Activated CD8-positive, alpha-beta T cell treated with anti-CD3 and anti-CD28 coated beads for 36 hours (primary cell): ENCODE results near the gene TOM1L1. TPM values are rescaled to one million over a fixed set of nuclear protein-coding genes. Genes with fewer than 3 reads are reported as not detected.

Source experiments
- ATAC-seq: fragments of 200-7000 bp; cut with Tn5 transposase; one replicate; pipeline ENCODE4 v1.10.0; 2021; ENCODE audit warnings: mild to moderate bottlenecking, moderate library complexity
- CTCF ChIA-PET: fragments of 350-600 bp; sonication (Branson Sonifier 250); formaldehyde crosslinking; loops from one replicate; lab custom pipeline; 2021; ENCODE audit warnings: antibody characterized with exemption; lab: Charles Lee
- POLR2A ChIA-PET: fragments of 350-600 bp; sonication (Branson Sonifier 250); formaldehyde crosslinking; loops from one replicate; lab custom pipeline; 2021; ENCODE audit warnings: antibody characterized with exemption; lab: Charles Lee
- DNase-seq: peaks from one replicate; pipeline ENCODE4 v3.0.0-alpha.2; 2020
- H3K27ac Mint-ChIP-seq: one replicate; pipeline ENCODE4 v1.8.0; 2021; ENCODE audit warnings: mild to moderate bottlenecking, mixed read lengths
- H3K27me3 Mint-ChIP-seq: one replicate; pipeline ENCODE4 v1.8.0; 2021; ENCODE audit warnings: mixed read lengths
- H3K36me3 Mint-ChIP-seq: one replicate; pipeline ENCODE4 v1.8.0; 2021; ENCODE audit warnings: low read depth, mixed read lengths
- H3K4me1 Mint-ChIP-seq: one replicate; pipeline ENCODE4 v1.8.0; 2021; ENCODE audit warnings: low read depth, mixed read lengths
- H3K4me3 Mint-ChIP-seq: one replicate; pipeline ENCODE4 v1.8.0; 2021; ENCODE audit warnings: mild to moderate bottlenecking, moderate library complexity, mixed read lengths
- H3K9me3 Mint-ChIP-seq: one replicate; pipeline ENCODE4 v1.8.0; 2021; ENCODE audit warnings: mixed read lengths
- CTCF ChIP-seq: fragments of 200-600 bp; IDR thresholded peaks from one replicate; pipeline ENCODE4 v1.8.0; 2022; ENCODE audit warnings: antibody characterized with exemption, mild to moderate bottlenecking
- intact Hi-C: fragments of 100-400 bp; cut with micrococcal nuclease; formaldehyde crosslinking; loops from one replicate; pipeline ENCODE4 v1.10.0; 2022
- total RNA-seq, 2 experiments: library from RNA; stranded (reverse); gene quantifications; one replicate each; pipeline ENCODE4 v1.2.3, GENCODE V29; 2021

The TOM1L1 gene
- total RNA-seq, 2 experiments from 2014 or later: not detected

DNA sequence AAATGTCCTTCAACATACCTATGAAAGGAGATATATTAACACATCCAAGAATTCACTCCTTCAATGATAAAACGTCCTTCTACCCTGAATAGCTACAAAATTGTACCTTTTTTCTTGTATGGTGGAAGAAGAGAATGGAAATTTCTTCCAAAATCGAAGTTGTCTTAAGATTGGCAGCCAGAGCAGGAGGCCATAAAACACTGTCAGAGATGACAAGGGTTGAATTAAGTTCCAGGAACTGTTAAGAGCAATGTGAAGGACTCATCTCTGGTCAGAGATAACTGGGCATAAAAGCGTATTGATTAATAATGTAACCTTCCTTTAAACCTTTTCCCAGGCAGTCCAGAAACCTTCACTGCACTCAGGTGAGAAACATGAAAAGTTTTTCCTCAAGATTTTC lies 12.9 kb upstream of the TOM1L1 start:
- POLR2A ChIA-PET: no interaction called here
- Mint-ChIP-seq H3K36me3 (no peaks in the 10 kb centered on the region), H3K27ac (no peak overlapping the region), H3K4me1 (no peaks in the 10 kb centered on the region), H3K9me3 (no peaks in the 10 kb centered on the region), H3K4me3 (no peak overlapping the region), H3K27me3 (peaks cover 3% of the 10 kb centered on the region)
- DNase-seq (no peak), ATAC-seq (no peak)
- TF ChIP-seq CTCF: no peak
- intact Hi-C loops: no loop called here
- CTCF ChIA-PET: no interaction called here

GRCh38 chr17:54888254-54888653 lies 12.4 kb upstream of the TOM1L1 start:
- POLR2A ChIA-PET: no interaction called here
- intact Hi-C loops: no loop called here
- H3K9me3 Mint-ChIP-seq: no peaks in the 10 kb centered on the region

GRCh38 chr17:54888981-54889380 lies 11.7 kb upstream of the TOM1L1 start:
- Mint-ChIP-seq H3K27ac (no peak overlapping the region), H3K4me3 (no peak overlapping the region), H3K27me3 (peaks cover 6% of the 10 kb centered on the region), H3K9me3 (no peaks in the 10 kb centered on the region), H3K36me3 (no peaks in the 10 kb centered on the region), H3K4me1 (no peaks in the 10 kb centered on the region)
- ChIA-PET CTCF (no interaction called here), POLR2A (no interaction called here)
- ATAC-seq (no peak), DNase-seq (no peak)
- intact Hi-C loops: no loop called here
- no peak for TF ChIP-seq CTCF

More at GRCh38 chr17:54888254-54888653, 12.4 kb upstream of the TOM1L1 start:
- Mint-ChIP-seq H3K4me1 (no peaks in the 10 kb centered on the region), H3K4me3 (no peak overlapping the region), H3K27ac (no peak overlapping the region), H3K27me3 (peaks cover 3% of the 10 kb centered on the region), H3K36me3 (no peaks in the 10 kb centered on the region)
- DNase-seq (no peak), ATAC-seq (no peak)
- TF ChIP-seq CTCF: no peak
- CTCF ChIA-PET: no interaction called here

- CTCF ChIA-PET: no interaction called here
- DNase-seq: no peak
- intact Hi-C loops: no loop called here
Measured at GRCh38 chr17:54891176-54891821, 9.4 kb upstream of the TOM1L1 start.

DNA sequence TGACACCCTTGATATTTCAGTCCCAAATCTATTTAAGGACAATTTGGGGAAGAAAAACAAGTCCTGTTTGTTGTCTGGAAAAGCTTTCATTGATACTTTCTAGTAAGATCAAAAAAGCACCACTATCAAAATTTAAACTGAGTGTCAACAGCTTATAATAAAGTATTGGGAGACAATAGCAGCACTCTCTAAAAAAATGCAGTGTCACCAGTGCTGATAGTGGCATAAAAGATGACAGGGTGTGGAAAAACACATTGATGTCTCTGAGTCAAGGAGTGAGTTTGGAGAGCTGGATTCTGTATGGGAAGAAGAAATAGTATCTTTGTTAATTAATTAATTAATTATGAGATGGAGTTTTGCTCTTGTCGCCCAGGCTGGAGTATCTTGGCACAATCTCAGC lies 8.3 kb upstream of the TOM1L1 start:
- DNase-seq (no peak), ATAC-seq (no peak)
- Mint-ChIP-seq H3K36me3 (no peaks in the 10 kb centered on the region), H3K27me3 (peaks cover 15% of the 10 kb centered on the region), H3K4me1 (no peaks in the 10 kb centered on the region), H3K27ac (no peak overlapping the region), H3K9me3 (no peaks in the 10 kb centered on the region), H3K4me3 (no peak overlapping the region)
- intact Hi-C loops: no loop called here
- CTCF ChIA-PET: no interaction called here
- POLR2A ChIA-PET: no interaction called here
- no peak for TF ChIP-seq CTCF

More at GRCh38 chr17:54891176-54891821, 9.4 kb upstream of the TOM1L1 start:
- POLR2A ChIA-PET: no interaction called here
- H3K36me3 Mint-ChIP-seq: no peaks in the 10 kb centered on the region
- H3K4me1 Mint-ChIP-seq: no peaks in the 10 kb centered on the region
- H3K4me3 Mint-ChIP-seq: no peak overlapping the region
- peak; percentile 51 for TF ChIP-seq CTCF
- ATAC-seq: peak; percentile 49
- no peak overlapping the region for H3K27ac Mint-ChIP-seq
- H3K27me3 Mint-ChIP-seq: peaks cover 9% of the 10 kb centered on the region
- no peaks in the 10 kb centered on the region for H3K9me3 Mint-ChIP-seq
